GM10847 (cell line): ENCODE data around the gene HIVEP2.

Experiments
- POLR2A ChIP-seq: IDR thresholded peaks from 2 replicates; pipeline ENCODE4 v1.6.1; 2011; ENCODE audit not compliant: insufficient read length; ENCODE audit errors: extremely low read depth

HIVEP2 gene

GRCh38 chr6:142712231-142712630 lies 232.7 kb downstream of the HIVEP2 start:
- TF ChIP-seq POLR2A = no peak

GRCh38 chr6:142708651-142709050 lies 236.3 kb downstream of the HIVEP2 start:
- no peak for TF ChIP-seq POLR2A

- no peak for TF ChIP-seq POLR2A
These were observed 237.7 kb downstream of the HIVEP2 start for GRCh38 chr6:142707255-142707654.

- no peak for TF ChIP-seq POLR2A
These were observed 238.8 kb downstream of the HIVEP2 start for GRCh38 chr6:142706210-142706609.

GRCh38 chr6:142705054-142705453 lies 239.9 kb downstream of the HIVEP2 start:
- TF ChIP-seq POLR2A = no peak

GRCh38 chr6:142702501-142703460 lies 242.2 kb downstream of the HIVEP2 start:
- no peak for TF ChIP-seq POLR2A
